Measurements from ENCODE around the gene PLXDC2. TPM values are rescaled to one million over a fixed set of nuclear protein-coding genes. Genes with fewer than 3 reads are reported as not detected.

PLXDC2 gene
- total RNA-seq, 1 donor from 2014 or later = 12.4 TPM

DNA sequence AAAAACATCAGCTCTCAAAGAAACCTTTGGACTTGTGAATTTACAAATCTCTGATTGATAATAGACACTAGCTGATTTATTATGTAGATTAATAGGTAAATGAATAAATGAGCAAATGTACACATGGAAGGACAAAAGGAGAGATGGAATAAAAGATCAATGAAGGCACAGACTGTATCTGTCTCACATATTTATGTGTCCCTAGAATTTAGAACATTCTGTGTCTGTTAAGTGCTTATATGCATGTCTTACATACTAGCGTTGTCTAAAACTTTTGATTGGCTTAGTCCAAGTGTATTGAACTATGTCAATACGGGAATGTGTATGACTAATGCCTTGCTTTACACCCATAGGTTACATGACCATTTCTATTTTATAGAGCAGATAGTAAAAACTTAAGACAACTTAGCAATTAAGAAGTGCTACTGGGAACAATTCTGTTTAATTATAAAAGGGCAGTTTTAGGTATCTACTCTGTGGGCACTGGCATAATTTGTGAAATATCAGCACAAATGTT is 140.3 kb downstream of the PLXDC2 start:
- ATAC-seq (no peak), DNase-seq (no peak)
- intact Hi-C loops (cut with micrococcal nuclease) = no loop called here

DNA sequence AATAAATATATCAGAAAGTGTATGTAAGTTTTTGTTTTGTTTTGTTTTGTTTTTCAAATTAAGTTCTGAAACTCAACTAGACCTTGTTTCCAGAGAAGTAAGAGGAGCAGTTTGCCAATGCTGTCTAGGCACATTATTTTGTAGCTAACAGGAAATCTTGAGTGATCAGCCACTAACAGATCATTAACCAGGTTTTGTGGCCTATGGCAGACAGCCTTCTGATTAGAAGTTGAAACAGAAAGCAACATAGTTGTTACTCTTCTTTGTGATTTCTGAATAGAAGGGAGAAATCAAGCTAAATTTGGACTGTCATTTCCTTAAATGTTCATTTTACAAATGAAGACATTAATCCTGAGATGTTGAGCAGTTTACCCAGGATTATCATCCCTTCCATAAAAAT is 142.6 kb downstream of the PLXDC2 start:
- intact Hi-C loops (cut with micrococcal nuclease) = no loop called here
- DNase-seq (no peak), ATAC-seq (no peak)

DNA sequence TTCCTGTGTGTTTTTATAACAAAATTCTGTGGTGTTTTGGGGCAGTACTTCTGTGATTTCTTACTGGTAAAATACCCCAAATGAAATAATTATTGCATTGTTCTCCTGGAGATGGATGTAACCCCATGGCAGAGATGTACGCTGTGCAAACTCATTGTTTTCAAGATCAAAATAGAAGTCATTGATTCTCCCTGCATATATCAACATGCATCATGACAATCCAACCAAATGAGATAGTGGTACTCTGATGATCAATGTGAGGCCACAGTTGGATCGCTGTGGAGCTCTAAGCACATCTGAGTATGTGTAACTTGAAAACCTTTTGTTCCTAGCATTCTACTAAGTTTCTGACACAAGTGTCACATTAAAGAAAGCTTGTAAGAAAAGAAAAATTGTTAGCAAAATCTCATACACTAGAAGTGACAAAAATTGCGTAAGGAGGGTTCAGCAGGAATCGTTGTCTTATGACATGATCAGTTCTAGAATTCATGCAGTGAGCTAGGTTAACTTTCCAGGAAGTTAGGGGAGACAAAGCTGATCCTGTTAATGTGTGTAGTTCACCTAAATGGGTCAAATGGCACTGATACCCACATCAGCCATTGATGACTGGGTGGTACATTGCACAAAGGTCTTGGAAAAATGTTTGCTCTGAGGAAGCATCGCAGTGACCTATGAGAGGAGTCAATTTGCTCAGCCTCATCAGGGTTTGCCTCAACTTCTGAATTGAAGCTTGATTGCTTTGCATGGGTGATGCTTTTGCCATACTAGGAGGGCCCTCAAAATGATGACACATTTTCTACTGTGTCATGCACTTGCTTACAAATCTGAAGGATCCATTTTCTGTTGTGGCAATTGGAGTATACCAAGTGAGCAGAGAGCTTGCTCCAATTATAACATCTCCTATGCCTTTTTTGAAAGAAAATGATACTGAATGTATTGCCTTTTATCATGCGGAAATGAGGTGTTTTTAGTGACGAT is 145.1 kb downstream of the PLXDC2 start:
- DNase-seq (no peak), ATAC-seq (no peak)
- intact Hi-C loops (cut with micrococcal nuclease) = no loop called here

DNA sequence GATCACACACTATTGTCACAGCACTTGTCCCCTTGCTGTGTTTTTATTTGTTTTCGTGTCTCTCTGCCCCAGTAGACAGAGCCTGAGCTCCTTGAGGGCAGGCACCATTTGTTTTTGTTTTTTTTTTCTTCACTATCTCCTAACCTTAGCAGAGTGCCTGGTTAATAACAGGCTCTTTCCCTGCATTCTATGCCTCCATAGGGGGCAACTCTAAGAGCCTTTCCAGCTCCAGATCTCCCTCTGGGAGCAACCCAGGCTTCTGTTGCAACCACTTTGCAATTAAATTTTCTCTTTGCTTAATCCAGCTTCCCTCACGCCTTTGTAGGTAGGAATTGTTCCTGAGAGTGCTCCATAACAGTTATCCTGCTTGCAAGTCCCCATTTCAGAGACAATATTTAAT is 148.4 kb downstream of the PLXDC2 start:
- ATAC-seq (no peak), DNase-seq (no peak)
- intact Hi-C loops (cut with micrococcal nuclease) = no loop called here

DNA sequence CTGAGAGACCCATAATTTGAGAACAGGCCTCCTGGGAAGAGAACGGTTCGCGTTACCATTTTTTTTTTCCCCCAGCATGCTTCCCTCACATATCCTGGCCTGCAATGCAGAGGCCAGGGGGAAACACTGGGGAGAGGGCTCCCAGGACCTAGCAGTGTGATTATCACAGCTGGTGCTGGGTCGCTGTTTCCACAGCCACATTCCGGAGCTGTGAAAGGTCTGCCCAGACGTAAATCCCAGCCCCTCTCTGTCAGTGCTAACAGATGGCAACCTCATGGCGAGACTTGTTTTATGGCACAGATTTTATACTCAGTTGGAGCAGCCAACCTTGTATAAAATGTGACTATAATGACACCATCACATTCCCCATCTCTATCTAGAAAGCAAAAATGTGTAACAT is 150.5 kb downstream of the PLXDC2 start:
- no peak for DNase-seq
- no peak for ATAC-seq
- intact Hi-C loops (cut with micrococcal nuclease) = no loop called here

DNA sequence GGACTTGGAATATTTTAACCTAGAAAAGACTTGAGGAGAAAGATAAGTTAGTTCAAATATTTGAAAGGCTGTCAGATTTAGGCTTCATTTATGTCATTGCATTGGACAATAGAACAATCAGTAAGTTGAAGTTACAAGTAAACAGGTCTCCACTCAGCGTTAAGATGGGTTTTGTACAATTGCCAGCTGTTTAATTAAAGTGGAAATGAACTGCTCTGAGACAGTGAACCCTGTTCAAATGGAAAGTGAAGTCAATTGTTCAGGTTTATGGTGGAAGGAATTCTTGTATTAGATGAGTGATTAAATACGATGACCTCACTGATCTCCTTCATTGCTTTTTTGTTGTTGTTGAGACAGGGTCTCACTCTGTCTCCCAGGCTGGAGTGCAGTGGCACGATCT is 151.7 kb downstream of the PLXDC2 start:
- ATAC-seq (no peak), DNase-seq (no peak)
- intact Hi-C loops (cut with micrococcal nuclease) = no loop called here

DNA sequence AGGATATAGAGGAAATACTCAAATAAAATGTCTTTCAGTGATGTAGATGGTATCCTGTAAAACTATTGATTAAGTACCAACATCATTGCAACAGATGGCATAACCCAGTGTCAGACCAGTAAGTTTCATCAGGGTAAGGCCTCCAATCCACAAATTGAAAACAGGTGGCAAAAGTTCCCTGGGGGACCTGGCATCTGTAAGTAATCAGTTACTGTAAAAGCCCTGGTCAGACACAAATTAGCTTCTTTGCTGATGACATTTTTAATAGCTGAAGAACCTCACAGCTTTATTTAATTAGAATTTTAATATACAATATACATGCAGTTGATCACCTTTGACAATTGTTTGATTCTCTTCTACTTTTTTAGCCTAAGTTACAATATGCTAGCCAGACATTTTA is 152.5 kb downstream of the PLXDC2 start:
- ATAC-seq = no peak
- intact Hi-C loops (cut with micrococcal nuclease) = no loop called here

DNA sequence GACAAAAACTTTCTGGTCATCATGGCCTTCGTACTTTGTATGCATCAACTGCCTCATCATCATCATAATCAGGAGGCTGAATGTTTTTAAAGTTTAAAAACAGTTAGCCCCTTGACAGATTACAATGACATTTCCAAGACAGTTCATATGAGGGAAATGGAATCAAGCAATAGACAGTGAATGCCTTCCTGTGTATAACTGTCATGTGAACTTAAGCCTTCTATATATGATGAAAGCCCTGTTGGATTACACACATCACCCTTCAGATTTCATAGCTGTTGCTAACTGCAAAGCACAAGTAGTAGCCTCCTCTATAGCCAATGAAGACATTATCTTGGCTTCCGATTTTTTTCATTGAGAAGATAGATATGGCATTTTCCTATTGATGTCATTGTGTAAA is 154.0 kb downstream of the PLXDC2 start:
- intact Hi-C loops (cut with micrococcal nuclease) = no loop called here
- no peak for ATAC-seq
- DNase-seq = no peak

More for the DNA sequence above, 152.5 kb downstream of the PLXDC2 start:
- no peak for DNase-seq

DNA sequence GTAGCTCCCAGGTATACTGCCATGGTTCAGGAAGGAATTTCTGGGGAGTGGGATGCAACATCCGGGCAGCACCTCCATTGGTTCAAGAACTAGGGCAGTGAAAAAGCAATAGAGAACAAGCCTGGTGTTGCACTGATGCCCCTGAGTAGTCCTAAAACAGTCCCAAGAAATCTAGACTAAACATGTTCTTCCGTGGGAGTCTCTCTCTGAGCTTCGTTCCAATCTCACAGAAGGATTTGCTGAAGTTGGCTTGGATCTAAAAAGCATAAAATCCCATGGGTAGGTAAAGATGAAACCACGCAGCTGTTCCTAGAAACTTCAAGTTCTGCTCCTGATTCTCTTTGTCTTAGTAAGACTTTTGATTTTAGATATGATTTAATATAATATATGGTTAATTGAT is 154.5 kb downstream of the PLXDC2 start:
- ATAC-seq (peak; percentile 88), DNase-seq (no peak)

DNA sequence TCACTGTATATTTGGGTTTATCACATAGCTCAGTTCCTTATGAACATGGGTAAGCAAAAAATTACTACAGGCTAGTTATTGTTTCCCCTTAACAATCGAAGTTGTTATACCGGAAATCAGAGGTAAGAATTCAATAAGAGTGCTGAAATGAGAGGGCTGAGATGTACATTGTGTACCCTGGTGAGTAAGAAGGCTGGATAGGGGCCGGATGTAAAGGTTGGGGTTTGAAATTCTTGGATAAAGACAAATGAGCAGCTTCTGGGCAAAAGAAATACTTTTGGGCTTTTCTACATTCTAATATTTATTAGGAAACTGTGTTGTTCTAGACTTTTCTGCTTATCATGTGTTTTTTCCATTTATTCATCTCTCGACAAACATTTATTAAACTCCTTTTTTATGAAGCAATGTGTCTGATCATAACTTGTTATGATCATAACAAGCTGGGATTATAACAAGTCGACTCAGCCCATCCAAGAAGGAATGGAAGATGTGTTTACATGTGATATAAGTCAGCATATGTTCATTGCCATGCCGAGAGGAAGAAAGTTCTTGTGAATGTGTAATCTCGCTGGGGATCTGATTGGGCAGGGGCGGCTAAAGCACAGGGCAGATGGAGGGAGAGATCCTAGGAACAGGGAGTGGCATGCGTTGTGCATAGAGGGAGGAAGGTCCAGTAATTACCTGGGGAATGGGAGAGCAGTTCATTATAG is 155.3 kb downstream of the PLXDC2 start:
- peak; percentile 14 for ATAC-seq
- DNase-seq = no peak
- intact Hi-C loops (cut with micrococcal nuclease) = no loop called here

More for the DNA sequence above, 154.5 kb downstream of the PLXDC2 start:
- intact Hi-C loops (cut with micrococcal nuclease) = no loop called here

DNA sequence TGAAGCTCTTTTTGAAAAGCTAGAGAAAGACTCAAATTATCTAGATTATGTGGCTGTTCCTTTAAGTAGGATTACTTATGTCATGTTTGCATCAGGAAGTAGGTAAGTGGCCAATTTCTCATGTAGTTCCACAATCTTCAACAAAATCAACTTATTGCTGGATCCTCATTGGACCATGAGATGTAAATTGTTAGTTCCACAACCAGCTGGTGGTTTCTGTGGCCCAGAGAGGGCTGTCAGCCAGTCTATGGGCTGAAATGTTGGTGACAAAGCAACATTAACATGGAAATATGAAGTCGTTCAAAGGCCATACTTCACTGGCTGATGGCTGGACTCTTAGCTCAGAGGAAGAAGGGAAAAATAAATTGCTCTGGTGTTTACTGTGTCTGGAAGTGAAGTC is 157.9 kb downstream of the PLXDC2 start:
- no peak for DNase-seq
- no peak for ATAC-seq
- intact Hi-C loops (cut with micrococcal nuclease) = no loop called here

DNA sequence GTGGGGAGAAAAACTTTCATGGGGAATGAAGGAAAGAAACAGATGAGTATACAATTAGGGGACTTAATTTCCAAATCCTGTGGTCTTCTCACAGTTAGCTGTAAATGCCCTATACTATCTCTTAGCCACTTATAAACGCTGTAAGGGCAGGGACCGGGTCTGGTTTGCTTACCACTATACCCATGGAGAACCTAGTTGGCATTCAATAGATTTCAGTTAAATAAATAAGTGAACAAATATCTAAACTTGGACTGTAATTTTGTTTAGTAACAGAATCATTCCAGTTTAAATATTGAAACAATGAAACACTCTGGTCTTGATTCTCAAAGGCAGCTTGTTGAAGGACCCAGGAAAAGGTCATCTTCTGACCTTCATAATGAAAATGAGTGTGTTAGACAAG is 158.3 kb downstream of the PLXDC2 start:
- intact Hi-C loops (cut with micrococcal nuclease) = no loop called here
- DNase-seq (no peak), ATAC-seq (no peak)

DNA sequence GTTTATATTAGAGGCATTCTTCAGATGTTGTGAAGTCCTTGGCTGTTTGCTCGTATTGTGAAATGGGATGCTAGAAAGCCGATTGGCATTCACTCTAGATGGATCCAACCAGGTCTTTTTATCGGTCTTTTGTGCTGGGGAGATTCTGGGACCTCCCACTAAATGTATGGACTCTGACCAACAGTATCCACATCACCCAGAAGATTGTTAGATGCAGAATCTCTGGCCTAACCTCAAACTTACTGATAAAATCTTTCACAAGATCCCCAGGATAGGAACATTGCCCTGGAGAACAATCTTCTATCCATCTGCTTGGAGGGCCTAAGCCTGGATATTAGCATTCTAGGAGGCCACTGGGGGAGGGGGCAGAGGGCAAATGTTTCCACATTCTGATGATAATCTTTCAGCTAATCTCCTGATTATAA is 160.9 kb downstream of the PLXDC2 start:
- intact Hi-C loops (cut with micrococcal nuclease) = no loop called here
- ATAC-seq (no peak), DNase-seq (no peak)

DNA sequence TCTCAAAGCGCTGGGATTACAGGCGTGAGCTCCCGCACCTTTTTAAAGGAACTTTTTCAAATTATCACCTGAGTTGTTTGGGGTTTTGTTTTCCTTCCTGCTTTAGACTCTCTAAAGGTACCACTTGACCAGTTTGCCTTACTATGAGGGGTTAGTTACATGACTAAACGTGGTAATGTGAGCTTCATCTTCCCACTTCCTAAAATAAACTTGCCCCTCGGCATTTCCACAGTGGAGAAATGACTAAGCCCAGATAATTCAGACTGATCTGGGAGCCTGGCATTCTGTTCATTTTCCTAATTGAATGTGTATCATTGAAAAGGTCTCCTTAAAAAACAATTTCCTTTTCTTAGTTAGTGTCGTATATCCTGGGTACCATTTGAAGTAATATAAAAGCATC is 163.4 kb downstream of the PLXDC2 start:
- ATAC-seq = no peak
- intact Hi-C loops (cut with micrococcal nuclease) = no loop called here
- DNase-seq = no peak

DNA sequence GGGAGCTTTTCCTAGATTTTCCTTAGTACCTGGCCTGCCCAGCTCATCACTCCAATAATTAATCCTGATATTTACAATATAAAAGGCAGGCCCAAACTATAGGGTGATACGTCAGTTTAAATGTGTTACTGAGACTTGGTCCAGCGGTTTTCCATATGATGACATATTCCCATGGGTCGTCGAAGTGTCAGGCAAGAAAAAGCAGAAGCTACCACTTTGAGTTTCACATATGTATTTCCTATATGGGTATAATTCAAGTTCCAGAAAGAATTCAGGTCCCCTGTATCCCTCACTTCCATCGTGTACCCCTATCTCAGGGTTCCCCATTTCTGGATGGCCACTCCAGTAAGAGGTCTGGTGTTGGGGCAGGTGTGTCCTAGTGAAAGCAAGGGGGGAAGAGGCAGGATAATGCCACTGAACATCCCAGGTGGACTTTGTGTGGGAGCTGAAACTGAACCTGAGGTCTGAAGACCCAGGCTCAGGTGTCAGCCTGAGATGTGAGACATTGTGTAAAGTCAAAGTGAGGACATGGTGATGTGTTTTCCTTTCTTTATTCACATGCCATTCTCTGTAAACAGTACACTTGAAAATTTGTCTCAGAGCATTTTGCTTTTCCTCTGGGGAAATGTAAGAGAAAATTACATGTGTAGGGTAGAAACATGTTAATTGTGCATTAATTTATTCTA is 167.8 kb downstream of the PLXDC2 start:
- intact Hi-C loops (cut with micrococcal nuclease) = no loop called here
- ATAC-seq (no peak), DNase-seq (no peak)

DNA sequence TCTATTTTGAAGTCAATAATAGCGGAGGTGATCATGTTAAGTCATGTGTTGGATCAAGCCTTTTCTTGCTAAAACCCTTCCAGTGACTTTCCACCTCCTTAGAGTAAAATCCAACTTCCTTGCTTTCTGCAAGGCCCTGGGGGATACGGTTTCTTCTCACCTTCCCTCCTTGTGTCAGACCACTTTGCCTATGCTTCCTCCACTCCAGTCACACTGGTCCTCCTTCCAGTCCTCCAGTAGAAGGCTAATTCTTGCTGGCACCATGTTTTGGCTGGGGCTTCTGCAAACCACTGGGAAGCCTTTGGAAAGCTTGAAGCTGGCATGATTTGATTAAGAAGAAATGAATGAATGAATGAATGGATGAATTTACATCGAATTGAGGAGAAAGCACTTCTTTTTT is 169.5 kb downstream of the PLXDC2 start:
- no peak for DNase-seq
- intact Hi-C loops (cut with micrococcal nuclease) = no loop called here
- no peak for ATAC-seq

DNA sequence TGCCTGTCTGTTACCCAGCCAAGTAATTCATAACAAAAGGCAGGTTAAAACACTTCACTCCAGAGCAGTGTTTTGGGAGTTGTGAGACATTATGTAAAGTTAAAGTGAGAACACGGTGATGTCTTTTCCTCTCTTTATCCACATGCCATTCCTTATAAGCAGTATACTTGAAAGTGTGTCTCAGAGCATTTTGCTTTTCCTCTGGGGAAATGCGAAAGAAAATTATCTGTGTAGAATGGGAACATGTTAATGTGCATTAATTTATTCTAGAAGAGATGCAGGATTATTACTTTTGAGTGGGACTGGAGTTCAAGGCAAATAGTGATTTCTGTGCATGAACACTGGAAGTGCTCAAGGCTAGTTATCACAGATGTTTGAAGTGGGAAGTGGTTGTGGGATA is 170.4 kb downstream of the PLXDC2 start:
- intact Hi-C loops (cut with micrococcal nuclease) = no loop called here
- ATAC-seq (no peak), DNase-seq (no peak)

DNA sequence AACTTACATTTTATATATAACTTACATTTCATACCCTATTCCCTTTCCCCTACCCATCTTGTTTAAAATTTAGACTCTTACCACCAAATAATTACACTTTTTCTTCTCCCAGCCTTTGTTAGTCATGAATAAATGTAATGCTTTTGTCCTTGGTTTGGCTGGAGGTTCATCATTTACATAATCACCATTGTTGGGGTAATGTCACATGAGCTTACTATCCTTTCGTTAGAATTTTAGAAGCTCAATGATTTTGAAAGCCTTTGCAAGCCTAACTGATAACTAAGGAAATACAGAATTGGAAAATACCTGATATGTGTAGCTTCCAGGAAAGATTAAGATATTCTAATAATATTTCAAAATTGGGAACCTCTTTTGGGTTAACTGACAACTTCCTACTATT is 171.7 kb downstream of the PLXDC2 start:
- DNase-seq = no peak
- ATAC-seq = no peak
- intact Hi-C loops (cut with micrococcal nuclease) = no loop called here

DNA sequence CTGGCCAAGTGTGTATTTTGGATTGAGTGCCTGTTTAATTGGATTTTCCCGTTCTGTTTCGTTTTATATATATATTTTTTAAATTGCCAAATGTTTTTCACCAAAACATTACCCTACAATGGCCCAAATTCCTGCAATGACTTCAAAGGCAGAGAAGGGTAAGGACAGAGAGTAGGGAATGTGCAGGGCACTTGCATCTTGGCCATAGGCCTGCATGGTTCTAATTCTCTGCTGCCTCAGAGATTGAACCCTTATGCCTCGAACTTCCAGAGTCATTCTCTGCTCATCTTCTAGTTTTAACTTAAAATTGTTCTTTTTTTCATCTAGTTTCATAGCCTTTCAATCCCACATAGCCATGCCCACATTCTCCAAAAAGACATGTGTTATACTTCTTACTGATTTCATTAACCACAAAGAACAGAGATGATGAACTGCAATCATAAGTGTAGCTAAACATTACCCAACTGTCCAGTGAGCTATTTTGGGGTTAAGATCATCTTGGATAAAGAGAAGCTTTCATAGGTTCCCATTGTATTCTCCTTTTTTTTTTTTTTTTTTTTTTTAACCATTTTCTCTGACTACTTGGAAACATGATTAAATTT is 177.6 kb downstream of the PLXDC2 start:
- no peak for ATAC-seq
- intact Hi-C loops (cut with micrococcal nuclease) = no loop called here
- DNase-seq = no peak

Data from left ventricle myocardium superior (tissue), 1 donor.